Measurements from ENCODE around the gene INO80E.

GRCh38 chr16:30028438-30029076, 32.5 kb downstream of the INO80E start:
- TF ChIP-seq CTCF (conservative IDR thresholded peaks at IDR 0.05; ENCODE audit: low read length) (no peak), EZH2phosphoT487 (IDR thresholded peaks at IDR 0.05; ENCODE audit: borderline replicate concordance) (no peak)

Measured in Loucy (cell line).